ENCODE measurements around the gene TNNI2.

- TF ChIP-seq EZH2 (IDR thresholded peaks at IDR 0.05; ENCODE audit: borderline replicate concordance, low read depth, low read length, severe bottlenecking) (no peak), POLR2A (IDR thresholded peaks at IDR 0.05; ENCODE audit: low read depth, low read length) (no peak), GATA2 (IDR thresholded peaks at IDR 0.05; ENCODE audit: insufficient read depth, insufficient read length, low read depth, low read length) (no peak)
Observed at GRCh38 chr11:1879941-1880720, 41.4 kb downstream of the TNNI2 start.
